ENCODE results near the gene HSP90B1.

Gene HSP90B1

GRCh38 chr12:103929046-103929783 is 995 bp upstream of the HSP90B1 start:
- Histone ChIP-seq H3K9me3 (ENCODE audit: insufficient read depth, low read depth, low read length) (no peaks in the 10 kb centered on the region), H3K4me2 (ENCODE audit: low read length) (peak overlapping the region; percentile 93), H3K4me1 (ENCODE audit: control insufficient read depth in 1 of 2, insufficient read depth in 2 of 2, low read length in 2 of 2) (no peaks in the 10 kb centered on the region), H3K18ac (ENCODE audit: low read length) (peak overlapping the region; percentile 9), H4K8ac (ENCODE audit: low read depth, low read length) (peak overlapping the region; percentile 86), H3K79me1 (ENCODE audit: low read length) (peaks cover 14% of the 10 kb centered on the region), H2BK12ac (ENCODE audit: low read length) (no peak overlapping the region), H3K27me3 (ENCODE audit: insufficient read depth, low read length) (no peaks in the 10 kb centered on the region), H3K14ac (ENCODE audit: low read length) (peak overlapping the region; percentile 65), H3K9ac (ENCODE audit: low read length) (peak overlapping the region; percentile 78), H3K23ac (ENCODE audit: low read length) (no peak overlapping the region), H2BK120ac (ENCODE audit: insufficient read depth, low read length, poor library complexity) (no peak overlapping the region), H4K91ac (ENCODE audit: low read depth, low read length) (peak overlapping the region; percentile 16), H3K79me2 (ENCODE audit: control insufficient read depth, insufficient read depth, low read length, poor library complexity) (peaks cover 15% of the 10 kb centered on the region), H3K4me3 (ENCODE audit: low read depth, low read length) (peak overlapping the region; percentile 76), H2BK5ac (ENCODE audit: low read depth, low read length, poor library complexity) (peak overlapping the region; percentile 23), H3K27ac (ENCODE audit: low read depth, low read length) (peak overlapping the region; percentile 67), H3K36me3 (ENCODE audit: control insufficient read depth in 1 of 2, insufficient read depth in 2 of 2, low read length in 2 of 2) (peaks cover 2 to 8% of the 10 kb centered on the region in 2 experiments), H4K12ac (ENCODE audit: low read depth, low read length) (peak overlapping the region; percentile 68), H3K4ac (ENCODE audit: low read depth, low read length) (peak overlapping the region; percentile 36), H2AFZ (ENCODE audit: insufficient read depth, low read length, poor library complexity) (peak overlapping the region; percentile 98), H2AK5ac (ENCODE audit: low read length) (peak overlapping the region; percentile 19)
- peak in 1 of 2 donors; percentile 34 for DNase-seq
- no CpG with 5 or more reads among the region's 37 CpGs for WGBS (ENCODE audit: extremely low coverage, insufficient coverage, insufficient read length)

GRCh38 chr12:103929784-103930033 is 501 bp upstream of the HSP90B1 start:
- Histone ChIP-seq H4K91ac (ENCODE audit: low read depth, low read length) (no peak overlapping the region), H2BK5ac (ENCODE audit: low read depth, low read length, poor library complexity) (no peak overlapping the region), H3K4ac (ENCODE audit: low read depth, low read length) (no peak overlapping the region), H3K36me3 (ENCODE audit: control insufficient read depth in 1 of 2, insufficient read depth in 2 of 2, low read length in 2 of 2) (peaks cover 6 to 11% of the 10 kb centered on the region in 2 experiments), H4K12ac (ENCODE audit: low read depth, low read length) (no peak overlapping the region), H3K4me1 (ENCODE audit: control insufficient read depth in 1 of 2, insufficient read depth in 2 of 2, low read length in 2 of 2) (no peaks in the 10 kb centered on the region), H2BK12ac (ENCODE audit: low read length) (no peak overlapping the region), H3K14ac (ENCODE audit: low read length) (no peak overlapping the region), H3K23ac (ENCODE audit: low read length) (no peak overlapping the region), H3K79me1 (ENCODE audit: low read length) (peaks cover 14% of the 10 kb centered on the region), H4K8ac (ENCODE audit: low read depth, low read length) (no peak overlapping the region), H3K79me2 (ENCODE audit: control insufficient read depth, insufficient read depth, low read length, poor library complexity) (peaks cover 15% of the 10 kb centered on the region), H2AFZ (ENCODE audit: insufficient read depth, low read length, poor library complexity) (no peak overlapping the region), H2AK5ac (ENCODE audit: low read length) (no peak overlapping the region), H3K27me3 (ENCODE audit: insufficient read depth, low read length) (no peaks in the 10 kb centered on the region), H3K27ac (ENCODE audit: low read depth, low read length) (no peak overlapping the region), H3K18ac (ENCODE audit: low read length) (no peak overlapping the region), H3K9ac (ENCODE audit: low read length) (no peak overlapping the region), H2BK120ac (ENCODE audit: insufficient read depth, low read length, poor library complexity) (no peak overlapping the region), H3K4me3 (ENCODE audit: low read depth, low read length) (peak overlapping the region; percentile 84), H3K4me2 (ENCODE audit: low read length) (peak overlapping the region; percentile 93), H3K9me3 (ENCODE audit: insufficient read depth, low read depth, low read length) (no peaks in the 10 kb centered on the region)
- no peak for DNase-seq
- no CpG with 5 or more reads among the region's 18 CpGs for WGBS (ENCODE audit: extremely low coverage, insufficient coverage, insufficient read length)

GRCh38 chr12:103930787-103931735 is 851 bp downstream of the HSP90B1 start:
- no CpG with 5 or more reads among the region's 37 CpGs for WGBS (ENCODE audit: extremely low coverage, insufficient coverage, insufficient read length)

GRCh38 chr12:103933237-103933636 is 3.0 kb downstream of the HSP90B1 start:
- Histone ChIP-seq H2AFZ (ENCODE audit: insufficient read depth, low read length, poor library complexity) (no peak overlapping the region), H2BK12ac (ENCODE audit: low read length) (no peak overlapping the region), H2BK5ac (ENCODE audit: low read depth, low read length, poor library complexity) (no peak overlapping the region), H3K4ac (ENCODE audit: low read depth, low read length) (peak overlapping the region; percentile 71), H3K79me1 (ENCODE audit: low read length) (peaks cover 14% of the 10 kb centered on the region), H2BK120ac (ENCODE audit: insufficient read depth, low read length, poor library complexity) (no peak overlapping the region), H4K8ac (ENCODE audit: low read depth, low read length) (no peak overlapping the region), H3K18ac (ENCODE audit: low read length) (no peak overlapping the region), H3K4me2 (ENCODE audit: low read length) (no peak overlapping the region), H3K14ac (ENCODE audit: low read length) (no peak overlapping the region), H3K27ac (ENCODE audit: low read depth, low read length) (no peak overlapping the region), H3K9ac (ENCODE audit: low read length) (no peak overlapping the region), H4K12ac (ENCODE audit: low read depth, low read length) (no peak overlapping the region), H3K36me3 (ENCODE audit: control insufficient read depth in 1 of 2, insufficient read depth in 2 of 2, low read length in 2 of 2) (peaks cover 17 to 33% of the 10 kb centered on the region in 2 experiments), H3K27me3 (ENCODE audit: insufficient read depth, low read length) (no peaks in the 10 kb centered on the region), H3K4me1 (ENCODE audit: control insufficient read depth in 1 of 2, insufficient read depth in 2 of 2, low read length in 2 of 2) (no peaks in the 10 kb centered on the region), H3K23ac (ENCODE audit: low read length) (no peak overlapping the region), H4K91ac (ENCODE audit: low read depth, low read length) (no peak overlapping the region), H3K9me3 (ENCODE audit: insufficient read depth, low read depth, low read length) (no peaks in the 10 kb centered on the region), H3K79me2 (ENCODE audit: control insufficient read depth, insufficient read depth, low read length, poor library complexity) (peaks cover 15% of the 10 kb centered on the region), H3K4me3 (ENCODE audit: low read depth, low read length) (no peak overlapping the region), H2AK5ac (ENCODE audit: low read length) (no peak overlapping the region)
- DNase-seq = no peak
- no CpG with 5 or more reads among the region's 2 CpGs for WGBS (ENCODE audit: extremely low coverage, insufficient coverage, insufficient read length)

More at GRCh38 chr12:103930787-103931735, 851 bp downstream of the HSP90B1 start:
- Histone ChIP-seq H3K4me2 (ENCODE audit: low read length) (peak overlapping the region; percentile 60), H2BK120ac (ENCODE audit: insufficient read depth, low read length, poor library complexity) (peak overlapping the region; percentile 92), H3K79me2 (ENCODE audit: control insufficient read depth, insufficient read depth, low read length, poor library complexity) (peaks cover 15% of the 10 kb centered on the region), H3K4ac (ENCODE audit: low read depth, low read length) (peak overlapping the region; percentile 99), H3K9ac (ENCODE audit: low read length) (peak overlapping the region; percentile 79), H4K91ac (ENCODE audit: low read depth, low read length) (peak overlapping the region; percentile 95), H3K18ac (ENCODE audit: low read length) (no peak overlapping the region), H2BK12ac (ENCODE audit: low read length) (no peak overlapping the region), H3K9me3 (ENCODE audit: insufficient read depth, low read depth, low read length) (no peaks in the 10 kb centered on the region), H3K4me3 (ENCODE audit: low read depth, low read length) (peak overlapping the region; percentile 90), H3K79me1 (ENCODE audit: low read length) (peaks cover 14% of the 10 kb centered on the region), H3K36me3 (ENCODE audit: control insufficient read depth in 1 of 2, insufficient read depth in 2 of 2, low read length in 2 of 2) (peaks cover 7 to 19% of the 10 kb centered on the region in 2 experiments), H3K27me3 (ENCODE audit: insufficient read depth, low read length) (no peaks in the 10 kb centered on the region), H3K4me1 (ENCODE audit: control insufficient read depth in 1 of 2, insufficient read depth in 2 of 2, low read length in 2 of 2) (no peaks in the 10 kb centered on the region), H2BK5ac (ENCODE audit: low read depth, low read length, poor library complexity) (peak overlapping the region; percentile 89), H4K12ac (ENCODE audit: low read depth, low read length) (peak overlapping the region; percentile 40), H3K14ac (ENCODE audit: low read length) (peak overlapping the region; percentile 99), H4K8ac (ENCODE audit: low read depth, low read length) (peak overlapping the region; percentile 90), H2AFZ (ENCODE audit: insufficient read depth, low read length, poor library complexity) (no peak overlapping the region), H2AK5ac (ENCODE audit: low read length) (peak overlapping the region; percentile 10), H3K27ac (ENCODE audit: low read depth, low read length) (no peak overlapping the region), H3K23ac (ENCODE audit: low read length) (no peak overlapping the region)
- peak; percentile 7 to 41 for DNase-seq

Measured in trophoblast cell (in vitro differentiated cells and primary cell).